Prostate gland (tissue), 2 donors: ENCODE results near the gene PDIA5.

ENCODE experiments used
- POLR2A ChIP-seq: fragments of 450-650 bp; IDR thresholded peaks from one replicate; pipeline ENCODE4 v1.6.1; 2016; ENCODE audit warnings: antibody characterized with exemption, mild to moderate bottlenecking
- POLR2AphosphoS5 ChIP-seq: sonication (generic); formaldehyde crosslinking; IDR thresholded peaks from one replicate; pipeline ENCODE4 v1.6.1; 2017; ENCODE audit warnings: antibody characterized with exemption
- TF ChIP-seq, protein P1 (sequence below), 4 experiments: fragments of 200-600 bp in 2 of 4; fragments of 450-650 bp in 2 of 4; sonication (generic) in 2 of 4; IDR thresholded peaks; 1 replicate in 3 of 4; 2 replicates in 1 of 4; pipeline ENCODE4 v1.5.1; 2016 to 2019; ENCODE audit warnings: antibody characterized with exemption in 4 of 4, mild to moderate bottlenecking in 2 of 4, moderate library complexity in 2 of 4

DNA sequence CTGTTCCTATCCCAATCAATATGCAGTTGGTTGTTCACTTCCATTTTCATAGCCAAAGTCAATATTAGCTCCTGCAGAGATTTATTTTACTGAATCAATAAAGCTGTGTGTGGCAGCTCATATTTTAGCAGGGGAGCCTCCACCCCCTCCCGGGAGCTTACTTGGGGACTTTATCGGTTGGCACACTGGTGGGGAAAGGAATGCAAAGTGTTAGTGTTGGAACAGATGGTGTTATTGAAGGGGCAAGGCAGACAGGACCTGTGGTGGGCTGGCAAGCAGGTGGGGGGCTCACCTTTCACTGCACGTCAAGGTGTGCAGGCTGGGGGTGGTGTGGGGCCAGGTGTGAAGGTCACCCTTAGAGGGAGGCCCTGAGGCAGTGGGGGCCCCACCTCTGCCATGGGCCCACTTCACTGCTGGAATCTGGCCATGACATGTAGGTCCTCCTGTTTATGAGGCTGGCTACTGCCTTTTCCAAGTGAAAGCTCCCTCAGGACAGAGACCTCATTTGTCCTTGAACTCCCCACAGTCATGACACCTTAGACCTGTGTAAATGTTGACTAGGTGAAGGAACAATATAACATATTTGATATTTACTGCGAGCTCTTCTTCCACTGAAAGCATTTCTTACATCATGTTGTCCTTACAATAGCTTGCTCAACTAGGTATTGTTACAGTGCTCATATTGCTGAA is 90.9 kb downstream of the PDIA5 start:
- TF ChIP-seq, protein P1, sequence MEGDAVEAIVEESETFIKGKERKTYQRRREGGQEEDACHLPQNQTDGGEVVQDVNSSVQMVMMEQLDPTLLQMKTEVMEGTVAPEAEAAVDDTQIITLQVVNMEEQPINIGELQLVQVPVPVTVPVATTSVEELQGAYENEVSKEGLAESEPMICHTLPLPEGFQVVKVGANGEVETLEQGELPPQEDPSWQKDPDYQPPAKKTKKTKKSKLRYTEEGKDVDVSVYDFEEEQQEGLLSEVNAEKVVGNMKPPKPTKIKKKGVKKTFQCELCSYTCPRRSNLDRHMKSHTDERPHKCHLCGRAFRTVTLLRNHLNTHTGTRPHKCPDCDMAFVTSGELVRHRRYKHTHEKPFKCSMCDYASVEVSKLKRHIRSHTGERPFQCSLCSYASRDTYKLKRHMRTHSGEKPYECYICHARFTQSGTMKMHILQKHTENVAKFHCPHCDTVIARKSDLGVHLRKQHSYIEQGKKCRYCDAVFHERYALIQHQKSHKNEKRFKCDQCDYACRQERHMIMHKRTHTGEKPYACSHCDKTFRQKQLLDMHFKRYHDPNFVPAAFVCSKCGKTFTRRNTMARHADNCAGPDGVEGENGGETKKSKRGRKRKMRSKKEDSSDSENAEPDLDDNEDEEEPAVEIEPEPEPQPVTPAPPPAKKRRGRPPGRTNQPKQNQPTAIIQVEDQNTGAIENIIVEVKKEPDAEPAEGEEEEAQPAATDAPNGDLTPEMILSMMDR (IDR thresholded peaks at IDR 0.05), result no peak
- TF ChIP-seq POLR2A, result no peak
- peak; percentile 24 for TF ChIP-seq POLR2AphosphoS5
